ENCODE results near the gene SYNGAP1. TPM values are rescaled to one million over a fixed set of nuclear protein-coding genes. Genes with fewer than 3 reads are reported as not detected.

The SYNGAP1 gene
- total and polyA plus RNA-seq, 2 of the 8 experiments (the other 6 are each of a cell fraction or from before 2014, with no cell fraction given), result 31.0 to 101 TPM

DNA sequence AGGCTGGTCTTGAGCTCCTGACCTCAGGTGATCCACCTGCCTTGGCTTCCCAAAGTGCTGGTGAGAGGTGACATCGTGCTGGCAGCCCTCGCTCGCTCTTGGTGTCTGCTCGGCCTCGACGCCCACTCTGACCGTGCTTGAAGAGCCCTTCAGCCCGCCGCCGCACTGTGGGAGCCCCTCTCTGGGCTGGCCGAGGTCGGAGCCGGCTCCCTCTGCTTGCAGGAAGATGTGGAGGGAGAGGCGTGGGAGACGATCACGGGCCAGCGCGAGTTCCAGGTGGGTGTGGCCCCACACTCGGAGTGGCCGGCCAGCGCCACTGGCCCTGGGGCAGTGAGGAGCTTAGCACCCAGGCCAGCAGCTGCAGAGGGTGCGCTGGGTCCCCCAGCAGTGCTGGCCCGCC is 82.6 kb downstream of the SYNGAP1 start:
- Histone ChIP-seq H4K5ac (ENCODE audit: insufficient read length, low read depth, low read length) (no peak overlapping the region), H3K14ac (ENCODE audit: insufficient read length) (no peak overlapping the region), H3K4ac (replicated peaks; ENCODE audit: insufficient read length, low read depth, low read length) (no peak overlapping the region), H3K27me3 (replicated peaks in 1 of 4; ENCODE audit: control insufficient read depth in 3 of 4, extremely low read depth in 1 of 4, insufficient read depth in 3 of 4, low read length in 3 of 4) (no peaks in the 10 kb centered on the region), H3K23me2 (ENCODE audit: low read depth, low read length) (no peaks in the 10 kb centered on the region), H3K36me3 (ENCODE audit: control insufficient read depth in 2 of 4, insufficient read depth in 4 of 4, low read length in 3 of 4) (no peaks in the 10 kb centered on the region; a peak in 1 of 8 replicates), H2BK20ac (ENCODE audit: low read length) (no peak overlapping the region), H3K23ac (ENCODE audit: insufficient read length) (no peak overlapping the region), H2BK120ac (replicated peaks; ENCODE audit: low read depth, low read length) (no peak overlapping the region), H2BK15ac (ENCODE audit: low read length) (no peak overlapping the region), H4K91ac (replicated peaks; ENCODE audit: insufficient read length, low read length) (no peak overlapping the region), H3K56ac (replicated peaks; ENCODE audit: insufficient read length, low read depth, low read length) (no peak overlapping the region), H4K8ac (ENCODE audit: extremely low read depth, insufficient read depth, low read length) (no peak overlapping the region), H3K4me1 (replicated peaks in 1 of 4; ENCODE audit: control insufficient read depth in 3 of 4, insufficient read depth in 4 of 4, low read length in 3 of 4) (no peaks in the 10 kb centered on the region), H3K79me1 (ENCODE audit: low read depth, low read length) (no peaks in the 10 kb centered on the region), H3K18ac (ENCODE audit: extremely low read depth, low read length) (no peak overlapping the region), H2AFZ (ENCODE audit: low read length) (no peak overlapping the region), H3K27ac (ENCODE audit: low read depth, low read length) (no peak overlapping the region), H3K9me3 (ENCODE audit: insufficient read depth in 2 of 2, low read depth in 1 of 2, low read length in 1 of 2) (peaks cover 9 to 14% of the 10 kb centered on the region in 2 experiments; a peak in 3 of 4 replicates), H2BK12ac (ENCODE audit: low read depth, low read length) (no peak overlapping the region), H2AK5ac (ENCODE audit: low read depth, low read length) (no peak overlapping the region), H2BK5ac (ENCODE audit: low read depth, low read length) (no peak overlapping the region), H3K9ac (replicated peaks in 1 of 4; ENCODE audit: extremely low read depth in 1 of 4, low read depth in 3 of 4, low read length in 3 of 4) (no peak overlapping the region), H3K4me2 (ENCODE audit: insufficient read depth in 1 of 2, low read depth in 2 of 2, low read length in 2 of 2) (no peak overlapping the region), H3K4me3 (ENCODE audit: extremely low read depth in 1 of 4, insufficient read depth in 2 of 4, low read depth in 3 of 4, low read length in 4 of 4) (no peak overlapping the region), H4K20me1 (replicated peaks in 1 of 2; ENCODE audit: control insufficient read depth in 1 of 2, insufficient read depth in 2 of 2, low read length in 2 of 2) (no peaks in the 10 kb centered on the region), H3K79me2 (ENCODE audit: control insufficient read depth in 1 of 2, insufficient read depth in 2 of 2, low read length in 2 of 2) (no peaks in the 10 kb centered on the region)
- POLR2A ChIA-PET (ENCODE audit: partially characterized antibody), result interaction anchor here (0.7 kb wide), 1 partner anchor 48 kb away, joined by 3 read pairs; the partner anchor contains the start of gene ZBTB9
- DNase-seq (ENCODE audit: low read depth in 1 of 2, low spot score in 2 of 2) (no peak), FAIRE-seq (no peak)
- WGBS, 2 experiments (ENCODE audit: extremely low coverage in 1 of 2, insufficient coverage in 1 of 2, insufficient read length in 1 of 2, insufficient replicate concordance in 2 of 2, low coverage in 1 of 2, low lambda C conversion rate in 2 of 2, missing lambda C conversion rate in 1 of 2), result 94% methylated on average over 23 of the region's 23 CpGs; no CpG with 5 or more reads in 1 of the 2 experiments
- CTCF ChIA-PET (ENCODE audit: partially characterized antibody), result interaction anchor here (0.9 to 2.1 kb wide), 6 partner anchors 9 to 55 kb away, joined by 3 to 7 read pairs (median 5); no protein-coding TSS in a partner anchor
- no peak for TF ChIP-seq BACH1 (IDR thresholded peaks at IDR 0.05; ENCODE audit: low read length)
